K562 (cell line): ENCODE results near the gene FCRLA. TPM values are rescaled to one million over a fixed set of nuclear protein-coding genes. Genes with fewer than 3 reads are reported as not detected.

ENCODE experiments used
- ATAC-seq: fragments of 200-7000 bp; cut with Tn5 transposase; 3 replicates; pipeline ENCODE4 v1.9.1; 2020; ENCODE audit warnings: moderate library complexity
- BruUV-seq: library from RNA; stranded (reverse); fragments of 400-500 nt; replicated peaks from 2 replicates; lab custom pipeline; 2021; lab: Mats Ljungman, UMichigan
- CTCF ChIA-PET: fragments of 300-600 bp; formaldehyde crosslinking; extraction: SDS; loops from one replicate; lab custom pipeline; 2021; ENCODE audit warnings: low intra/inter-chr PET ratio; lab: Yijun Ruan, JAX
- POLR2A ChIA-PET: fragments of 300-600, 350-650 bp; sonication (Branson Sonifier 250); formaldehyde crosslinking; extraction: SDS; loops from one replicate; lab custom pipeline; 2021; ENCODE audit warnings: antibody characterized with exemption, inconsistent platforms; lab: Yijun Ruan, JAX
- DNase-seq, 4 experiments: peaks; one replicate each; pipeline versions ENCODE4 v3.0.0 to v3.0.0-alpha.2; 2011 to 2018; ENCODE audit warnings: low spot score in 3 of 4, mixed read lengths in 3 of 4; ENCODE audit errors: extremely low read depth in 1 of 4
- FAIRE-seq: peaks from 2 replicates; lab custom pipeline; 2011; peaks lifted over from hg19 to GRCh38; lab: Jason Lieb, UNC
- H2AFZ ChIP-seq: 2 replicates; pipeline ENCODE4 v1.6.0; 2011; ENCODE audit warnings: low read depth, low read length, control low read depth, inconsistent platforms
- H3K27ac ChIP-seq: fragments of 200-600 bp; 3 replicates; pipeline ENCODE4 v1.8.0; 2011; ENCODE audit warnings: low read depth, mild to moderate bottlenecking, control low read depth, inconsistent platforms, low read length, moderate library complexity, mixed read lengths; ENCODE audit errors: extremely low read depth
- H3K27me3 ChIP-seq, 2 experiments: fragments of 300-600 bp in 1 of 2; 2 replicates in 1 of 2; 3 replicates in 1 of 2; pipeline versions ENCODE4 v1.6.0 to v1.8.0; 2011; ENCODE audit warnings: inconsistent platforms in 2 of 2, low read length in 2 of 2, mild to moderate bottlenecking in 1 of 2, mixed read lengths in 1 of 2, moderate library complexity in 1 of 2; ENCODE audit not compliant: control insufficient read depth in 2 of 2, insufficient read depth in 2 of 2
- H3K36me3 ChIP-seq: fragments of 300-600 bp; 3 replicates; pipeline ENCODE4 v1.8.0; 2011; ENCODE audit warnings: mild to moderate bottlenecking, low read length, inconsistent platforms; ENCODE audit not compliant: control insufficient read depth, insufficient read depth
- H3K4me1 ChIP-seq, 2 experiments: fragments of 200-600 bp in 1 of 2; replicated peaks in 1 of 2; 2 replicates in 1 of 2; 3 replicates in 1 of 2; pipeline versions ENCODE4 v1.5.1 to v1.8.0; 2011; ENCODE audit warnings: inconsistent platforms in 2 of 2, low read length in 2 of 2, mild to moderate bottlenecking in 1 of 2, mixed read lengths in 1 of 2, moderate library complexity in 1 of 2; ENCODE audit not compliant: control insufficient read depth in 2 of 2, insufficient read depth in 2 of 2
- H3K4me2 ChIP-seq: 2 replicates; pipeline ENCODE4 v1.6.1; 2011; ENCODE audit warnings: low read length, control low read depth, inconsistent platforms, mixed read lengths; ENCODE audit not compliant: insufficient read depth
- H3K4me3 ChIP-seq: fragments of 200-600 bp; sonication (generic), shearing (Covaris generic); 2 replicates; pipeline ENCODE4 v1.5.1; 2016; ENCODE audit warnings: control low read depth, inconsistent platforms
- H3K79me2 ChIP-seq: fragments of 200-600 bp; 3 replicates; pipeline ENCODE4 v1.8.0; 2011; ENCODE audit warnings: low read length, inconsistent platforms; ENCODE audit not compliant: control insufficient read depth, insufficient read depth
- H3K9ac ChIP-seq, 2 experiments: 2 replicates each; pipeline versions ENCODE4 v1.6.0 to v1.6.1; 2011; ENCODE audit warnings: low read depth in 2 of 2, low read length in 2 of 2, control low read depth in 1 of 2, inconsistent platforms in 1 of 2, mild to moderate bottlenecking in 1 of 2, mixed read lengths in 1 of 2; ENCODE audit not compliant: insufficient read depth in 1 of 2
- H3K9me1 ChIP-seq: one replicate; pipeline ENCODE4 v1.6.0; 2011; ENCODE audit warnings: inconsistent platforms, mild to moderate bottlenecking, low read length, moderate library complexity; ENCODE audit not compliant: control insufficient read depth, insufficient read depth
- H3K9me3 ChIP-seq: replicated peaks from 2 replicates; pipeline ENCODE4 v1.5.1; 2011; ENCODE audit warnings: low read depth, low read length, inconsistent platforms; ENCODE audit not compliant: control insufficient read depth, insufficient read depth
- H4K20me1 ChIP-seq: replicated peaks from 2 replicates; pipeline ENCODE4 v1.6.1; 2011; ENCODE audit warnings: low read length, inconsistent platforms, mixed read lengths; ENCODE audit not compliant: control insufficient read depth, insufficient read depth
- BRD4 ChIP-seq: fragments of 200-600 bp; sonication (generic); IDR thresholded peaks from 2 replicates; pipeline ENCODE4 v1.6.1; 2017; ENCODE audit warnings: inconsistent platforms
- FOS ChIP-seq: IDR thresholded peaks from 3 replicates; pipeline ENCODE4 v1.6.1; 2011; ENCODE audit not compliant: insufficient read length; ENCODE audit errors: extremely low read depth
- PHTF2 ChIP-seq: fragments of 250-450 bp; sonication (Bioruptor Pico); IDR thresholded peaks from 2 replicates; pipeline ENCODE4 v1.5.0; 2021; ENCODE audit warnings: mild to moderate bottlenecking
- PRDM10 ChIP-seq: fragments of 450-650 bp; IDR thresholded peaks from 2 replicates; pipeline ENCODE4 v1.6.1; 2018; ENCODE audit not compliant: partially characterized antibody
- ZNF124 ChIP-seq: sonication (generic); formaldehyde crosslinking; IDR thresholded peaks from 2 replicates; pipeline ENCODE4 v1.8.1; 2022; ENCODE audit warnings: missing genetic modification reagents
- WGBS: fragments of 100-300 bp; shearing (Covaris generic); methylation state at CpG from one replicate; pipeline ENCODE4 v1.1.6; 2016; ENCODE audit warnings: low coverage, mixed read lengths; ENCODE audit not compliant: insufficient coverage; ENCODE audit errors: missing lambda C conversion rate; 5-methylcytosine and 5-hydroxymethylcytosine counted together
- in situ Hi-C: fragments of 300-500 bp; cut with MboI; formaldehyde crosslinking; loops from 4 replicates; pipeline ENCODE4 v1.15.0; 2018; ENCODE audit warnings: inconsistent platforms, mixed read lengths
- intact Hi-C: fragments of 100-400 bp; cut with micrococcal nuclease; formaldehyde crosslinking; loops from 2 replicates; pipeline ENCODE4 v1.14.2; 2022
- polyA plus RNA-seq, 8 experiments: library from polyadenylated mRNA; depleted of rRNA in 4 of 8; stranded (reverse) in 5 of 8; unstranded in 3 of 8; fragments of >200 nt; fragmentation: Nextera tagmentation in 2 of 8; fragmentation: Illumina TruSeq in 1 of 8; extraction: Ambion mirVana in 2 of 8; extraction: Trizol in 1 of 8; gene quantifications; 2 replicates each; pipeline versions ENCODE4 v1.2.1 to v1.2.3, GENCODE V29; 2011 to 2014; ENCODE audit warnings: inconsistent platforms in 1 of 8, missing spikeins in 1 of 8
- total RNA-seq, 7 experiments: library from RNA; depleted of rRNA in 6 of 7; stranded (reverse); fragments of >200 nt in 6 of 7; fragmentation: Illumina TruSeq in 2 of 7; extraction: Trizol in 2 of 7; gene quantifications; 2 replicates each; pipeline versions ENCODE4 v1.2.1 to v1.2.3, GENCODE V29; 2011 to 2021; ENCODE audit warnings: low replicate concordance in 1 of 7

FCRLA gene
- total and polyA plus RNA-seq, 9 of the 15 experiments (the other 6 are each of a cell fraction or from before 2014, with no cell fraction given), result 0.09 to 0.84 (median 0.44) TPM

DNA sequence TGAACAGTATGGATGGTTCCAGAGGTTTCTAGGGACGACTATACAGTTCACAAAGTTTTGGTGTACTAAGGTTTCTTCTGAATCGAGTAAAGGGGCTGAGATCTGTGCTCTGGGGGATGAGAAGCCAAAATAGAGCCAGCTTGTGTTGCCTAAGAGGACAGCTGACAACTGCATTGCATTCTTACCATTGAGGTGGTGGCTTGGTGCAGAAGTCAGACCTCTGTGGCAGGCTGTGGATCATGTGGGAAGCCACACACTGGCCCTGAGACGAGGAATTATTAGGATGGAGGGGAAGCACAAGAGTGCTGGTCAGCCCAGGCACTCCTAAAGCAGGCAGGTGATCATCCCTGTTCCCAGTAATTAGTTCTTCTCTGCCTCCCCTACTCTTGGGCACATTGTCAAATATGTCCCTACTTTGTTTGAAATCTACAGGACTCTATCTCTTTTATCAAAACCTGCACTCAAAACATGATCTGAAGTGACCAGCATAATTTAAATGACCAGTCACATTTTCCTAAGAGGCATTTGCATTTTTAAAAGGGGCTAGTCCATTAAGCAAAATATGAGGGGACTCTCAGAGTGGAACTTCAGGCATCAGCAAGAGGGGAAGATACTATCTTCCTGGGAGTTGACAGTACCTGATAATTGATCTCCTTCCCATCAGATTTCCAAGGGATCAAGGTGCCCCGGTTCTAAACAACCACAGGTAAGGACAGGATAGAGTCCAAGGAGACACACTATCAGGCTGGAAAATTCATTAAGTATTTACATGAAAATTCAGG, 14.1 kb downstream of the FCRLA start, which contains the start of gene FCRLB:
Gene FCRLB (plus strand): TSS at position 589 of the 782 bp plus-strand sequence. CDS start 1,129 bp downstream, outside the sequence.
- no TSS peak for BruUV-seq
- H3K9ac ChIP-seq, result peak within 1 kb of the TSS; percentile 18 to 30; a peak in 3 of 4 replicates
- TF ChIP-seq FOS, result no peak
- TF ChIP-seq ZNF124 (CRISPR knock-in tag), result no peak
- TF ChIP-seq PHTF2, result no peak
- TF ChIP-seq PRDM10, result peak; percentile 63
- TF ChIP-seq BRD4, result peak; percentile 55; the same call in 1 of the 2 replicates
- H3K36me3 ChIP-seq, result no peaks in the 10 kb centered on the region
- WGBS, result 5% methylated on average over 4 of the region's 4 CpGs
- ChIA-PET CTCF (no interaction called here), POLR2A (interaction anchor here (1.0 to 1.7 kb wide), 3 partner anchors 14 to 215 kb away, joined by 3 to 4 read pairs (median 3); partner anchors contain the start of genes FCGR2A and FCRLA)
- H3K4me1 ChIP-seq, result peaks cover 32 to 45% of the 10 kb centered on the region in 2 experiments
- H4K20me1 ChIP-seq, result no peaks in the 10 kb centered on the region
- peak within 1 kb of the TSS; percentile 75 for H2AFZ ChIP-seq
- H3K79me2 ChIP-seq, result peaks cover 7% of the 10 kb centered on the region; the same call in 2 of the 3 replicates
- peak within 1 kb of the TSS; percentile 50 for H3K4me2 ChIP-seq
- peak within 1 kb of the TSS; percentile 70 for H3K27ac ChIP-seq
- no peaks in the 10 kb centered on the region for H3K27me3 ChIP-seq
- no peaks in the 10 kb centered on the region for H3K9me1 ChIP-seq
- DNase-seq, result no peak
- in situ Hi-C loops, result no loop called here
- H3K4me3 ChIP-seq, result no peak within 1 kb of the TSS
- intact Hi-C loops, result loop anchor here (2.0 kb wide), 1 partner anchor 14 kb away; the partner anchor contains the start of gene FCRLA
- no peak for FAIRE-seq
- ATAC-seq, result no peak; the same call in 2 of the 3 replicates
- H3K9me3 ChIP-seq, result no peaks in the 10 kb centered on the region
